H1 (cell line): Measurements from ENCODE around the gene AP1M1. TPM values are rescaled to one million over a fixed set of nuclear protein-coding genes. Genes with fewer than 3 reads are reported as not detected.

Experiments
- CTCF ChIA-PET: fragments of 300-600 bp; sonication (Branson Sonifier 250); formaldehyde crosslinking; loops from one replicate; lab custom pipeline; 2021; ENCODE audit not compliant: partially characterized antibody; lab: Charles Lee
- POLR2A ChIA-PET: fragments of 300-600 bp; sonication (Branson Sonifier 250); formaldehyde crosslinking; loops from one replicate; lab custom pipeline; 2021; ENCODE audit warnings: inconsistent platforms; ENCODE audit not compliant: partially characterized antibody; lab: Charles Lee
- DNase-seq, 2 experiments: peaks; one replicate each; pipeline versions ENCODE4 v3.0.0 to v3.0.0-alpha.2; 2010 to 2022; ENCODE audit warnings: low spot score in 2 of 2, low read depth in 1 of 2, mixed read lengths in 1 of 2
- FAIRE-seq: peaks from 2 replicates; lab custom pipeline; 2011; peaks lifted over from hg19 to GRCh38; lab: Jason Lieb, UNC
- H2AFZ ChIP-seq: 2 replicates; pipeline ENCODE4 v1.8.1; 2012; ENCODE audit warnings: low read length, inconsistent platforms
- H2AK5ac ChIP-seq: 2 replicates; pipeline ENCODE4 v1.6.1; 2013; ENCODE audit warnings: low read depth, low read length
- H2BK120ac ChIP-seq: replicated peaks from 2 replicates; pipeline ENCODE3; 2013; ENCODE audit warnings: low read depth, low read length, inconsistent platforms
- H2BK12ac ChIP-seq: 2 replicates; pipeline ENCODE4 v1.6.1; 2013; ENCODE audit warnings: low read depth, low read length
- H2BK15ac ChIP-seq: 2 replicates; pipeline ENCODE4 v1.6.1; 2013; ENCODE audit warnings: low read length
- H2BK20ac ChIP-seq: 2 replicates; pipeline ENCODE4 v1.6.1; 2013; ENCODE audit warnings: low read length
- H2BK5ac ChIP-seq: 2 replicates; pipeline ENCODE4 v1.6.1; 2013; ENCODE audit warnings: low read depth, low read length
- H3K14ac ChIP-seq: 2 replicates; pipeline ENCODE4 v1.6.1; 2013; ENCODE audit warnings: inconsistent platforms; ENCODE audit not compliant: insufficient read length
- H3K18ac ChIP-seq: 2 replicates; pipeline ENCODE4 v1.6.1; 2013; ENCODE audit warnings: low read length; ENCODE audit errors: extremely low read depth
- H3K23ac ChIP-seq: 2 replicates; pipeline ENCODE4 v1.6.1; 2013; ENCODE audit warnings: inconsistent platforms; ENCODE audit not compliant: insufficient read length
- H3K23me2 ChIP-seq: 2 replicates; pipeline ENCODE4 v1.6.1; 2013; ENCODE audit warnings: low read depth, low read length
- H3K27ac ChIP-seq: 2 replicates; pipeline ENCODE4 v1.6.1; 2011; ENCODE audit warnings: low read depth, low read length, inconsistent platforms
- H3K27me3 ChIP-seq, 4 experiments: replicated peaks in 1 of 4; 1 replicate in 1 of 4; 2 replicates in 3 of 4; pipeline versions ENCODE4 v1.6.1 to v1.8.1; 2011 to 2013; ENCODE audit warnings: low read length in 3 of 4, mild to moderate bottlenecking in 3 of 4, inconsistent platforms in 2 of 4, mixed read lengths in 2 of 4, moderate library complexity in 1 of 4; ENCODE audit not compliant: control insufficient read depth in 3 of 4, insufficient read depth in 3 of 4; ENCODE audit errors: extremely low read depth in 1 of 4
- H3K36me3 ChIP-seq, 4 experiments: 2 replicates each; pipeline versions ENCODE4 v1.6.1 to v1.8.1; 2011 to 2013; ENCODE audit warnings: mild to moderate bottlenecking in 4 of 4, low read length in 3 of 4, moderate library complexity in 2 of 4, control low read depth in 1 of 4, inconsistent platforms in 1 of 4; ENCODE audit not compliant: insufficient read depth in 4 of 4, control insufficient read depth in 2 of 4
- H3K4ac ChIP-seq: replicated peaks from 2 replicates; pipeline ENCODE3; 2013; ENCODE audit warnings: low read length, low read depth, mixed read lengths, inconsistent platforms; ENCODE audit not compliant: insufficient read length
- H3K4me1 ChIP-seq, 4 experiments: replicated peaks in 1 of 4; 1 replicate in 1 of 4; 2 replicates in 3 of 4; pipeline versions ENCODE4 v1.6.1 to v1.8.1; 2011 to 2013; ENCODE audit warnings: low read length in 3 of 4, inconsistent platforms in 2 of 4, mixed read lengths in 1 of 4; ENCODE audit not compliant: insufficient read depth in 4 of 4, control insufficient read depth in 3 of 4
- H3K4me2 ChIP-seq, 2 experiments: 2 replicates each; pipeline versions ENCODE4 v1.6.1 to v1.8.1; 2011 to 2013; ENCODE audit warnings: low read depth in 2 of 2, low read length in 2 of 2, control low read depth in 1 of 2, inconsistent platforms in 1 of 2, mild to moderate bottlenecking in 1 of 2; ENCODE audit not compliant: insufficient read depth in 1 of 2
- H3K4me3 ChIP-seq, 4 experiments: fragments of 200-600, 300-600 bp in 1 of 4; sonication (generic), shearing (Covaris generic), sonication (Bioruptor Twin) in 1 of 4; 2 replicates each; pipeline versions ENCODE4 v1.5.1 to v1.8.1; 2011 to 2016; ENCODE audit warnings: low read length in 4 of 4, low read depth in 3 of 4, control low read depth in 2 of 4, inconsistent platforms in 2 of 4, mild to moderate bottlenecking in 2 of 4, mixed read lengths in 1 of 4, moderate library complexity in 1 of 4; ENCODE audit not compliant: insufficient read depth in 2 of 4; ENCODE audit errors: extremely low read depth in 1 of 4
- H3K56ac ChIP-seq: replicated peaks from 2 replicates; pipeline ENCODE3; 2013; ENCODE audit warnings: low read depth, mild to moderate bottlenecking, mixed read lengths, low read length, inconsistent platforms; ENCODE audit not compliant: insufficient read length
- H3K79me1 ChIP-seq: 2 replicates; pipeline ENCODE4 v1.6.1; 2013; ENCODE audit warnings: low read depth, low read length, control low read depth
- H3K79me2 ChIP-seq, 2 experiments: 2 replicates each; pipeline versions ENCODE4 v1.6.1 to v1.8.1; 2012 to 2013; ENCODE audit warnings: low read length in 2 of 2, mild to moderate bottlenecking in 2 of 2, inconsistent platforms in 1 of 2; ENCODE audit not compliant: insufficient read depth in 2 of 2, control insufficient read depth in 1 of 2
- H3K9ac ChIP-seq, 4 experiments: replicated peaks in 1 of 4; 1 replicate in 1 of 4; 2 replicates in 3 of 4; pipeline versions ENCODE4 v1.6.1 to v1.8.1; 2011 to 2013; ENCODE audit warnings: low read depth in 3 of 4, low read length in 3 of 4, control low read depth in 2 of 4, mild to moderate bottlenecking in 2 of 4, moderate library complexity in 2 of 4, inconsistent platforms in 1 of 4; ENCODE audit errors: extremely low read depth in 1 of 4
- H3K9me3 ChIP-seq, 2 experiments: 2 replicates each; pipeline versions ENCODE4 v1.6.1 to v1.8.1; 2012 to 2013; ENCODE audit warnings: mild to moderate bottlenecking in 2 of 2, moderate library complexity in 2 of 2, control low read depth in 1 of 2, inconsistent platforms in 1 of 2, low read depth in 1 of 2, low read length in 1 of 2, mixed read lengths in 1 of 2; ENCODE audit not compliant: insufficient read depth in 2 of 2
- H4K20me1 ChIP-seq, 2 experiments: replicated peaks in 1 of 2; 2 replicates each; pipeline versions ENCODE3 to v1.8.1; 2011 to 2013; ENCODE audit warnings: inconsistent platforms in 2 of 2, low read length in 2 of 2, mild to moderate bottlenecking in 1 of 2; ENCODE audit not compliant: insufficient read depth in 2 of 2, control insufficient read depth in 1 of 2
- H4K5ac ChIP-seq: 2 replicates; pipeline ENCODE4 v1.6.1; 2013; ENCODE audit warnings: low read length, low read depth, mixed read lengths, inconsistent platforms; ENCODE audit not compliant: insufficient read length
- H4K8ac ChIP-seq: 2 replicates; pipeline ENCODE4 v1.8.0; 2013; ENCODE audit warnings: mild to moderate bottlenecking, moderate library complexity, low read length, inconsistent platforms; ENCODE audit not compliant: insufficient read depth; ENCODE audit errors: extremely low read depth
- H4K91ac ChIP-seq: replicated peaks from 2 replicates; pipeline ENCODE3; 2013; ENCODE audit warnings: low read length, mixed read lengths, inconsistent platforms; ENCODE audit not compliant: insufficient read length
- BRCA1 ChIP-seq: IDR thresholded peaks from 2 replicates; pipeline ENCODE4 v1.6.1; 2012; ENCODE audit warnings: low read depth, low read length, improper control_type of control experiment
- CTBP2 ChIP-seq: IDR thresholded peaks from 2 replicates; pipeline ENCODE4 v1.7.0; 2011; ENCODE audit warnings: borderline replicate concordance, mild to moderate bottlenecking, moderate library complexity, mixed read lengths, low read length; ENCODE audit not compliant: insufficient read depth, insufficient read length
- EGR1 ChIP-seq: IDR thresholded peaks from 2 replicates; pipeline ENCODE4 v1.6.1; 2011; ENCODE audit warnings: low read depth, low read length, borderline replicate concordance
- EZH2 ChIP-seq: fragments of 200-600 bp; sonication (generic); IDR thresholded peaks from 2 replicates; pipeline ENCODE4 v1.7.1; 2012; ENCODE audit warnings: low read depth, mild to moderate bottlenecking, moderate library complexity, low read length, inconsistent platforms; ENCODE audit not compliant: severe bottlenecking
- JUN ChIP-seq: IDR thresholded peaks from 2 replicates; pipeline ENCODE4 v1.6.1; 2011; ENCODE audit warnings: low read depth, mild to moderate bottlenecking, improper control_type of control experiment, low read length
- MAX ChIP-seq: IDR thresholded peaks from 2 replicates; pipeline ENCODE4 v1.6.1; 2012; ENCODE audit warnings: inconsistent platforms
- PHF8 ChIP-seq: fragments of 200-600 bp; sonication (generic); conservative IDR thresholded peaks from 2 replicates; pipeline ENCODE4 v1.7.1; 2012; ENCODE audit warnings: low read depth, mild to moderate bottlenecking, inconsistent platforms, low read length, moderate library complexity
- SIRT6 ChIP-seq: IDR thresholded peaks from one replicate; pipeline ENCODE4 v1.7.1; 2012; ENCODE audit warnings: low read length, inconsistent platforms
- TAF1 ChIP-seq: IDR thresholded peaks from 2 replicates; pipeline ENCODE4 v1.6.1; 2011; ENCODE audit warnings: mild to moderate bottlenecking, low read depth, low read length
- TBP ChIP-seq: IDR thresholded peaks from 2 replicates; pipeline ENCODE4 v1.6.1; 2011; ENCODE audit warnings: low read depth, low read length, improper control_type of control experiment
- TEAD4 ChIP-seq: IDR thresholded peaks from 2 replicates; pipeline ENCODE4 v1.6.1; 2012; ENCODE audit warnings: low read depth, low read length, inconsistent platforms, mixed read lengths
- YY1 ChIP-seq: IDR thresholded peaks from 2 replicates; pipeline ENCODE4 v1.6.1; 2011; ENCODE audit warnings: low read depth, mild to moderate bottlenecking, low read length
- ZNF274 ChIP-seq: IDR thresholded peaks from 2 replicates; pipeline ENCODE4 v1.7.0; 2012; ENCODE audit warnings: low read length, borderline replicate concordance; ENCODE audit errors: extremely low read depth
- WGBS, 2 experiments: shearing (Covaris generic) in 1 of 2; methylation state at CpG; one replicate each; pipeline versions ENCODE4 v1.1.6 to v1.1.7; 2013 to 2015; ENCODE audit warnings: low lambda C conversion rate in 2 of 2, mixed read lengths in 2 of 2, inconsistent platforms in 1 of 2, low coverage in 1 of 2, missing lambda C conversion rate in 1 of 2; ENCODE audit not compliant: insufficient replicate concordance in 2 of 2, insufficient coverage in 1 of 2, insufficient read length in 1 of 2; ENCODE audit errors: extremely low coverage in 1 of 2, missing lambda C conversion rate in 1 of 2; 5-methylcytosine and 5-hydroxymethylcytosine counted together
- polyA plus RNA-seq, 7 experiments: library from polyadenylated mRNA; depleted of rRNA in 3 of 7; stranded (reverse) in 5 of 7; unstranded in 2 of 7; fragments of >200 nt in 5 of 7; fragments of 200-250 nt in 2 of 7; gene quantifications; 1 replicate in 5 of 7; 2 replicates in 1 of 7; 4 replicates in 1 of 7; pipeline versions ENCODE4 v1.2.1 to v1.2.3, GENCODE V29; 2011 to 2013; ENCODE audit warnings: missing spikeins in 2 of 7, mixed read lengths in 2 of 7
- total RNA-seq: library from RNA; stranded (reverse); fragmentation: NEBNext Ultra II Directional; extraction: Animal tissue kit (Norgen Biotek cat#: 25700); gene quantifications from 2 replicates; pipeline ENCODE4 v1.2.1, GENCODE V29; 2021
- TF ChIP-seq, protein P1 (sequence below): IDR thresholded peaks from 2 replicates; pipeline ENCODE4 v1.6.1; 2011; ENCODE audit warnings: low read length, improper control_type of control experiment

The AP1M1 gene
- total and polyA plus RNA-seq, 2 of the 8 experiments (the other 6 are each of a cell fraction or from before 2014, with no cell fraction given), result 30.9 to 37.5 TPM

- CTCF ChIA-PET, result no interaction called here
- no peak overlapping the region for H2BK120ac ChIP-seq
- TF ChIP-seq, protein P1, sequence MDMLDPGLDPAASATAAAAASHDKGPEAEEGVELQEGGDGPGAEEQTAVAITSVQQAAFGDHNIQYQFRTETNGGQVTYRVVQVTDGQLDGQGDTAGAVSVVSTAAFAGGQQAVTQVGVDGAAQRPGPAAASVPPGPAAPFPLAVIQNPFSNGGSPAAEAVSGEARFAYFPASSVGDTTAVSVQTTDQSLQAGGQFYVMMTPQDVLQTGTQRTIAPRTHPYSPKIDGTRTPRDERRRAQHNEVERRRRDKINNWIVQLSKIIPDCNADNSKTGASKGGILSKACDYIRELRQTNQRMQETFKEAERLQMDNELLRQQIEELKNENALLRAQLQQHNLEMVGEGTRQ, result no peak
- TF ChIP-seq JUN, result no peak
- TF ChIP-seq ZNF274, result no peak
- no peak for TF ChIP-seq BRCA1
- TF ChIP-seq CTBP2, result no peak
- no peak for TF ChIP-seq EGR1
- no peak for TF ChIP-seq PHF8
- TF ChIP-seq TBP, result no peak
- TF ChIP-seq MAX, result no peak
- no peak for TF ChIP-seq SIRT6
- TF ChIP-seq TEAD4, result no peak
- no peak for TF ChIP-seq YY1
- no peak for TF ChIP-seq TAF1
- no peak for TF ChIP-seq EZH2
Observed at GRCh38 chr19:16207490-16208025, 9.8 kb downstream of the AP1M1 start.

More at GRCh38 chr19:16207490-16208025, 9.8 kb downstream of the AP1M1 start:
- 92% methylated on average over 12 of the region's 12 CpGs; no CpG with 5 or more reads in 1 of the 2 experiments for WGBS, 2 experiments
- Histone ChIP-seq H3K79me1 (no peaks in the 10 kb centered on the region), H3K18ac (no peak overlapping the region), H3K14ac (no peak overlapping the region), H3K23me2 (no peaks in the 10 kb centered on the region), H2BK20ac (no peak overlapping the region), H3K4me3 (no peak overlapping the region), H3K23ac (no peak overlapping the region), H2AFZ (no peak overlapping the region), H3K79me2 (no peaks in the 10 kb centered on the region), H4K5ac (no peak overlapping the region), H4K20me1 (peaks cover 2 to 3% of the 10 kb centered on the region in 2 experiments), H3K4ac (no peak overlapping the region), H2AK5ac (no peak overlapping the region), H3K27me3 (no peaks in the 10 kb centered on the region), H4K8ac (no peak overlapping the region), H3K9ac (no peak overlapping the region), H2BK5ac (no peak overlapping the region), H2BK12ac (no peak overlapping the region), H4K91ac (no peak overlapping the region), H3K27ac (no peak overlapping the region), H3K36me3 (peaks cover 0 to 11% (median 3%) of the 10 kb centered on the region in 4 experiments; a peak in 4 of 8 replicates), H2BK15ac (no peak overlapping the region), H3K56ac (no peak overlapping the region), H3K9me3 (no peaks in the 10 kb centered on the region), H3K4me2 (no peak overlapping the region), H3K4me1 (no peaks in the 10 kb centered on the region)
- DNase-seq (no peak), FAIRE-seq (no peak)
- POLR2A ChIA-PET, result no interaction called here
